H1 (cell line): ENCODE data around the gene JADE1. TPM values are rescaled to one million over a fixed set of nuclear protein-coding genes. Genes with fewer than 3 reads are reported as not detected.

Experiments used
- CTCF ChIA-PET: fragments of 300-600 bp; sonication (Branson Sonifier 250); formaldehyde crosslinking; loops from one replicate; lab custom pipeline; 2021; ENCODE audit not compliant: partially characterized antibody; lab: Charles Lee
- POLR2A ChIA-PET: fragments of 300-600 bp; sonication (Branson Sonifier 250); formaldehyde crosslinking; loops from one replicate; lab custom pipeline; 2021; ENCODE audit warnings: inconsistent platforms; ENCODE audit not compliant: partially characterized antibody; lab: Charles Lee
- DNase-seq, 2 experiments: peaks; one replicate each; pipeline versions ENCODE4 v3.0.0 to v3.0.0-alpha.2; 2010 to 2022; ENCODE audit warnings: low spot score in 2 of 2, low read depth in 1 of 2, mixed read lengths in 1 of 2
- FAIRE-seq: peaks from 2 replicates; lab custom pipeline; 2011; peaks lifted over from hg19 to GRCh38; lab: Jason Lieb, UNC
- H2AFZ ChIP-seq: 2 replicates; pipeline ENCODE4 v1.8.1; 2012; ENCODE audit warnings: low read length, inconsistent platforms
- H2AK5ac ChIP-seq: 2 replicates; pipeline ENCODE4 v1.6.1; 2013; ENCODE audit warnings: low read depth, low read length
- H2BK120ac ChIP-seq: replicated peaks from 2 replicates; pipeline ENCODE3; 2013; ENCODE audit warnings: low read depth, low read length, inconsistent platforms
- H2BK12ac ChIP-seq: 2 replicates; pipeline ENCODE4 v1.6.1; 2013; ENCODE audit warnings: low read depth, low read length
- H2BK15ac ChIP-seq: 2 replicates; pipeline ENCODE4 v1.6.1; 2013; ENCODE audit warnings: low read length
- H2BK20ac ChIP-seq: 2 replicates; pipeline ENCODE4 v1.6.1; 2013; ENCODE audit warnings: low read length
- H2BK5ac ChIP-seq: 2 replicates; pipeline ENCODE4 v1.6.1; 2013; ENCODE audit warnings: low read depth, low read length
- H3K14ac ChIP-seq: 2 replicates; pipeline ENCODE4 v1.6.1; 2013; ENCODE audit warnings: inconsistent platforms; ENCODE audit not compliant: insufficient read length
- H3K18ac ChIP-seq: 2 replicates; pipeline ENCODE4 v1.6.1; 2013; ENCODE audit warnings: low read length; ENCODE audit errors: extremely low read depth
- H3K23ac ChIP-seq: 2 replicates; pipeline ENCODE4 v1.6.1; 2013; ENCODE audit warnings: inconsistent platforms; ENCODE audit not compliant: insufficient read length
- H3K23me2 ChIP-seq: 2 replicates; pipeline ENCODE4 v1.6.1; 2013; ENCODE audit warnings: low read depth, low read length
- H3K27ac ChIP-seq: 2 replicates; pipeline ENCODE4 v1.6.1; 2011; ENCODE audit warnings: low read depth, low read length, inconsistent platforms
- H3K27me3 ChIP-seq, 4 experiments: replicated peaks in 1 of 4; 1 replicate in 1 of 4; 2 replicates in 3 of 4; pipeline versions ENCODE4 v1.6.1 to v1.8.1; 2011 to 2013; ENCODE audit warnings: low read length in 3 of 4, mild to moderate bottlenecking in 3 of 4, inconsistent platforms in 2 of 4, mixed read lengths in 2 of 4, moderate library complexity in 1 of 4; ENCODE audit not compliant: control insufficient read depth in 3 of 4, insufficient read depth in 3 of 4; ENCODE audit errors: extremely low read depth in 1 of 4
- H3K36me3 ChIP-seq, 4 experiments: 2 replicates each; pipeline versions ENCODE4 v1.6.1 to v1.8.1; 2011 to 2013; ENCODE audit warnings: mild to moderate bottlenecking in 4 of 4, low read length in 3 of 4, moderate library complexity in 2 of 4, control low read depth in 1 of 4, inconsistent platforms in 1 of 4; ENCODE audit not compliant: insufficient read depth in 4 of 4, control insufficient read depth in 2 of 4
- H3K4ac ChIP-seq: replicated peaks from 2 replicates; pipeline ENCODE3; 2013; ENCODE audit warnings: low read length, low read depth, mixed read lengths, inconsistent platforms; ENCODE audit not compliant: insufficient read length
- H3K4me1 ChIP-seq, 4 experiments: replicated peaks in 1 of 4; 1 replicate in 1 of 4; 2 replicates in 3 of 4; pipeline versions ENCODE4 v1.6.1 to v1.8.1; 2011 to 2013; ENCODE audit warnings: low read length in 3 of 4, inconsistent platforms in 2 of 4, mixed read lengths in 1 of 4; ENCODE audit not compliant: insufficient read depth in 4 of 4, control insufficient read depth in 3 of 4
- H3K4me2 ChIP-seq, 2 experiments: 2 replicates each; pipeline versions ENCODE4 v1.6.1 to v1.8.1; 2011 to 2013; ENCODE audit warnings: low read depth in 2 of 2, low read length in 2 of 2, control low read depth in 1 of 2, inconsistent platforms in 1 of 2, mild to moderate bottlenecking in 1 of 2; ENCODE audit not compliant: insufficient read depth in 1 of 2
- H3K4me3 ChIP-seq, 4 experiments: fragments of 200-600, 300-600 bp in 1 of 4; sonication (generic), shearing (Covaris generic), sonication (Bioruptor Twin) in 1 of 4; 2 replicates each; pipeline versions ENCODE4 v1.5.1 to v1.8.1; 2011 to 2016; ENCODE audit warnings: low read length in 4 of 4, low read depth in 3 of 4, control low read depth in 2 of 4, inconsistent platforms in 2 of 4, mild to moderate bottlenecking in 2 of 4, mixed read lengths in 1 of 4, moderate library complexity in 1 of 4; ENCODE audit not compliant: insufficient read depth in 2 of 4; ENCODE audit errors: extremely low read depth in 1 of 4
- H3K56ac ChIP-seq: replicated peaks from 2 replicates; pipeline ENCODE3; 2013; ENCODE audit warnings: low read depth, mild to moderate bottlenecking, mixed read lengths, low read length, inconsistent platforms; ENCODE audit not compliant: insufficient read length
- H3K79me1 ChIP-seq: 2 replicates; pipeline ENCODE4 v1.6.1; 2013; ENCODE audit warnings: low read depth, low read length, control low read depth
- H3K79me2 ChIP-seq, 2 experiments: 2 replicates each; pipeline versions ENCODE4 v1.6.1 to v1.8.1; 2012 to 2013; ENCODE audit warnings: low read length in 2 of 2, mild to moderate bottlenecking in 2 of 2, inconsistent platforms in 1 of 2; ENCODE audit not compliant: insufficient read depth in 2 of 2, control insufficient read depth in 1 of 2
- H3K9ac ChIP-seq, 4 experiments: replicated peaks in 1 of 4; 1 replicate in 1 of 4; 2 replicates in 3 of 4; pipeline versions ENCODE4 v1.6.1 to v1.8.1; 2011 to 2013; ENCODE audit warnings: low read depth in 3 of 4, low read length in 3 of 4, control low read depth in 2 of 4, mild to moderate bottlenecking in 2 of 4, moderate library complexity in 2 of 4, inconsistent platforms in 1 of 4; ENCODE audit errors: extremely low read depth in 1 of 4
- H3K9me3 ChIP-seq, 2 experiments: 2 replicates each; pipeline versions ENCODE4 v1.6.1 to v1.8.1; 2012 to 2013; ENCODE audit warnings: mild to moderate bottlenecking in 2 of 2, moderate library complexity in 2 of 2, control low read depth in 1 of 2, inconsistent platforms in 1 of 2, low read depth in 1 of 2, low read length in 1 of 2, mixed read lengths in 1 of 2; ENCODE audit not compliant: insufficient read depth in 2 of 2
- H4K20me1 ChIP-seq, 2 experiments: replicated peaks in 1 of 2; 2 replicates each; pipeline versions ENCODE3 to v1.8.1; 2011 to 2013; ENCODE audit warnings: inconsistent platforms in 2 of 2, low read length in 2 of 2, mild to moderate bottlenecking in 1 of 2; ENCODE audit not compliant: insufficient read depth in 2 of 2, control insufficient read depth in 1 of 2
- H4K5ac ChIP-seq: 2 replicates; pipeline ENCODE4 v1.6.1; 2013; ENCODE audit warnings: low read length, low read depth, mixed read lengths, inconsistent platforms; ENCODE audit not compliant: insufficient read length
- H4K8ac ChIP-seq: 2 replicates; pipeline ENCODE4 v1.8.0; 2013; ENCODE audit warnings: mild to moderate bottlenecking, moderate library complexity, low read length, inconsistent platforms; ENCODE audit not compliant: insufficient read depth; ENCODE audit errors: extremely low read depth
- H4K91ac ChIP-seq: replicated peaks from 2 replicates; pipeline ENCODE3; 2013; ENCODE audit warnings: low read length, mixed read lengths, inconsistent platforms; ENCODE audit not compliant: insufficient read length
- BACH1 ChIP-seq: IDR thresholded peaks from 2 replicates; pipeline ENCODE4 v1.6.1; 2012; ENCODE audit warnings: low read length, improper control_type of control experiment
- KDM5A ChIP-seq: fragments of 200-600 bp; IDR thresholded peaks from 2 replicates; pipeline ENCODE4 v1.7.1; 2012; ENCODE audit warnings: mild to moderate bottlenecking, low read length, inconsistent platforms, mixed read lengths
- NANOG ChIP-seq: IDR thresholded peaks from 2 replicates; pipeline ENCODE4 v1.6.1; 2011; ENCODE audit warnings: low read length, low read depth, mild to moderate bottlenecking, inconsistent platforms; ENCODE audit not compliant: insufficient read depth, poor library complexity, severe bottlenecking
- POLR2A ChIP-seq, 2 experiments: IDR thresholded peaks; 1 replicate in 1 of 2; 2 replicates in 1 of 2; pipeline ENCODE4 v1.6.1; 2011; ENCODE audit warnings: low read depth in 2 of 2, low read length in 2 of 2, mild to moderate bottlenecking in 2 of 2; ENCODE audit errors: control extremely low read depth in 1 of 2
- RBBP5 ChIP-seq: IDR thresholded peaks from 2 replicates; pipeline ENCODE4 v1.7.1; 2012; ENCODE audit warnings: low read depth, mild to moderate bottlenecking, inconsistent platforms, low read length, moderate library complexity, borderline replicate concordance
- RFX5 ChIP-seq: IDR thresholded peaks from 2 replicates; pipeline ENCODE4 v1.6.1; 2011; ENCODE audit warnings: low read depth, low read length, improper control_type of control experiment, borderline replicate concordance
- TAF7 ChIP-seq: optimal IDR thresholded peaks from 2 replicates; pipeline ENCODE3; 2011; ENCODE audit warnings: low read depth, mild to moderate bottlenecking, inconsistent platforms, low read length, moderate library complexity, borderline replicate concordance
- WGBS, 2 experiments: shearing (Covaris generic) in 1 of 2; methylation state at CpG; one replicate each; pipeline versions ENCODE4 v1.1.6 to v1.1.7; 2013 to 2015; ENCODE audit warnings: low lambda C conversion rate in 2 of 2, mixed read lengths in 2 of 2, inconsistent platforms in 1 of 2, low coverage in 1 of 2, missing lambda C conversion rate in 1 of 2; ENCODE audit not compliant: insufficient replicate concordance in 2 of 2, insufficient coverage in 1 of 2, insufficient read length in 1 of 2; ENCODE audit errors: extremely low coverage in 1 of 2, missing lambda C conversion rate in 1 of 2; 5-methylcytosine and 5-hydroxymethylcytosine counted together
- polyA plus RNA-seq, 7 experiments: library from polyadenylated mRNA; depleted of rRNA in 3 of 7; stranded (reverse) in 5 of 7; unstranded in 2 of 7; fragments of >200 nt in 5 of 7; fragments of 200-250 nt in 2 of 7; gene quantifications; 1 replicate in 5 of 7; 2 replicates in 1 of 7; 4 replicates in 1 of 7; pipeline versions ENCODE4 v1.2.1 to v1.2.3, GENCODE V29; 2011 to 2013; ENCODE audit warnings: missing spikeins in 2 of 7, mixed read lengths in 2 of 7
- total RNA-seq: library from RNA; stranded (reverse); fragmentation: NEBNext Ultra II Directional; extraction: Animal tissue kit (Norgen Biotek cat#: 25700); gene quantifications from 2 replicates; pipeline ENCODE4 v1.2.1, GENCODE V29; 2021
- TF ChIP-seq, protein P1 (sequence below), 3 experiments: IDR thresholded peaks; 1 replicate in 2 of 3; 2 replicates in 1 of 3; pipeline versions ENCODE4 v1.5.1 to v1.6.1; 2011; ENCODE audit warnings: low read length in 3 of 3, mild to moderate bottlenecking in 3 of 3, inconsistent platforms in 2 of 3, low read depth in 1 of 3, moderate library complexity in 1 of 3; ENCODE audit not compliant: insufficient read depth in 1 of 3; ENCODE audit errors: control extremely low read depth in 1 of 3

The JADE1 gene
- total and polyA plus RNA-seq, 2 of the 8 experiments (the other 6 are each of a cell fraction or from before 2014, with no cell fraction given), result 37.7 to 213 TPM

DNA sequence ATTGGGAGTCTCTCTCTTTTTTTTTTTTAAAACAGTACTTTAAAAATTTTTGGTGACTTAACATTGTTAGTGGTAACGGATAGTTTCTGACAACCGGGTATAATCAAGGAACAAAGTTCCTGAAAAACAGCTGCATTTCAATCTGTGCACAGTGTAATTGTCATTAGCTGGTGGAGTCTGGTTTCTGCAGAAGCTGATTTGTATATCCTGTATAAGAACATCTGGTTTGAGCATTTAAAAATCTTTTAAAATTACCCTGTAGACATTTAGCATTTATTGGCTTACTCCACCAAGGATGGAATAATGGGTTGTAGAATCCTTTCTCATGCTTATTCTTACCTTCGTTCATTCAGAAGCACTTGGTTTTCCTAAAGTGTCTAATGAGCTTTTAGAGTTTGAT is 11.2 kb downstream of the JADE1 start:
- no peak overlapping the region for H3K23ac ChIP-seq
- no peak for FAIRE-seq
- peaks cover 3 to 44% (median 10%) of the 10 kb centered on the region in 4 experiments; a peak in 6 of 8 replicates for H3K36me3 ChIP-seq
- H2BK15ac ChIP-seq, result no peak overlapping the region
- H3K9me3 ChIP-seq, result no peaks in the 10 kb centered on the region
- no peak overlapping the region for H2BK20ac ChIP-seq
- TF ChIP-seq BACH1 (no peak), NANOG (no peak), RFX5 (no peak), KDM5A (no peak), RBBP5 (no peak), POLR2A (IDR thresholded peaks at IDR 0.05; ENCODE audit: control extremely low read depth in 1 of 2, low read depth in 2 of 2, low read length in 2 of 2) (no peak), TAF7 (no peak)
- TF ChIP-seq, protein P1, sequence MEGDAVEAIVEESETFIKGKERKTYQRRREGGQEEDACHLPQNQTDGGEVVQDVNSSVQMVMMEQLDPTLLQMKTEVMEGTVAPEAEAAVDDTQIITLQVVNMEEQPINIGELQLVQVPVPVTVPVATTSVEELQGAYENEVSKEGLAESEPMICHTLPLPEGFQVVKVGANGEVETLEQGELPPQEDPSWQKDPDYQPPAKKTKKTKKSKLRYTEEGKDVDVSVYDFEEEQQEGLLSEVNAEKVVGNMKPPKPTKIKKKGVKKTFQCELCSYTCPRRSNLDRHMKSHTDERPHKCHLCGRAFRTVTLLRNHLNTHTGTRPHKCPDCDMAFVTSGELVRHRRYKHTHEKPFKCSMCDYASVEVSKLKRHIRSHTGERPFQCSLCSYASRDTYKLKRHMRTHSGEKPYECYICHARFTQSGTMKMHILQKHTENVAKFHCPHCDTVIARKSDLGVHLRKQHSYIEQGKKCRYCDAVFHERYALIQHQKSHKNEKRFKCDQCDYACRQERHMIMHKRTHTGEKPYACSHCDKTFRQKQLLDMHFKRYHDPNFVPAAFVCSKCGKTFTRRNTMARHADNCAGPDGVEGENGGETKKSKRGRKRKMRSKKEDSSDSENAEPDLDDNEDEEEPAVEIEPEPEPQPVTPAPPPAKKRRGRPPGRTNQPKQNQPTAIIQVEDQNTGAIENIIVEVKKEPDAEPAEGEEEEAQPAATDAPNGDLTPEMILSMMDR (IDR thresholded peaks at IDR 0.05; ENCODE audit: control extremely low read depth in 1 of 3, insufficient read depth in 1 of 3, low read depth in 1 of 3, low read length in 3 of 3), result no peak
- TF ChIP-seq, all 59 proteins: peak for 0
- Histone ChIP-seq H4K8ac (no peak overlapping the region), H3K4me1 (peaks cover 7 to 21% (median 16%) of the 10 kb centered on the region in 4 experiments), H3K9ac (no peak overlapping the region), H2BK12ac (no peak overlapping the region), H3K27ac (no peak overlapping the region), H4K91ac (no peak overlapping the region), H3K79me2 (peaks cover 75 to 100% of the 10 kb centered on the region in 2 experiments), H4K5ac (no peak overlapping the region), H3K4me3 (no peak overlapping the region), H4K20me1 (peaks cover 42 to 59% of the 10 kb centered on the region in 2 experiments), H2BK120ac (no peak overlapping the region), H3K4ac (no peak overlapping the region), H3K79me1 (no peaks in the 10 kb centered on the region), H3K23me2 (no peaks in the 10 kb centered on the region), H3K4me2 (no peak overlapping the region; a peak in 1 of 4 replicates), H3K27me3 (no peaks in the 10 kb centered on the region), H3K18ac (no peak overlapping the region), H3K56ac (no peak overlapping the region), H2AFZ (no peak overlapping the region), H3K14ac (no peak overlapping the region), H2BK5ac (no peak overlapping the region), H2AK5ac (no peak overlapping the region)
- ChIA-PET CTCF (interaction anchor here (0.7 to 1.2 kb wide), 4 partner anchors 9 to 1278 kb away, joined by 3 to 4 read pairs (median 3); no protein-coding TSS in a partner anchor), POLR2A (interaction anchor here (0.8 to 6.3 kb wide), 6 partner anchors 7 to 75 kb away, joined by 3 to 62 read pairs (median 13); no protein-coding TSS in a partner anchor)
- no peak for DNase-seq
- WGBS, 2 experiments, result 83% methylated on average over 3 of the region's 3 CpGs; no CpG with 5 or more reads in 1 of the 2 experiments
